Left renal cortex interstitium (tissue), 4 donors: Measurements from ENCODE around the gene ARHGAP11A. TPM values are rescaled to one million over a fixed set of nuclear protein-coding genes. Genes with fewer than 3 reads are reported as not detected.
"Not testable (repeated sequence)": the region's sequence is repeated elsewhere in the genome, so short reads cannot be mapped to it uniquely, and the experiment has no call there.

ENCODE experiments used
- DNase-seq, 4 donors: peaks; one replicate each; pipeline ENCODE4 v3.0.0-alpha.2; 2013; ENCODE audit warnings: low read depth in 4 of 4, low spot score in 2 of 4, missing footprints in 1 of 4
- polyA plus RNA-seq, 4 donors: library from polyadenylated mRNA; unstranded; fragments of 120-200 nt; gene quantifications; one replicate each; pipeline ENCODE4 v1.2.1, GENCODE V29; 2013; ENCODE audit not compliant: insufficient read length in 4 of 4

ARHGAP11A gene
- polyA plus RNA-seq = 10 to 100 TPM; 31.3 to 40.3 (median 34.5) TPM

GRCh38 chr15:32615051-32615870 lies at the start of gene ARHGAP11A:
Gene ARHGAP11A, plus strand, starts transcription at chr15:32615504. Its CDS starts 708 bp downstream, at chr15:32616212.
- peak; percentile 83 to 99 (median 89) for DNase-seq

- DNase-seq = not testable (repeated sequence)
These were observed 46.3 kb upstream of the ARHGAP11A start for GRCh38 chr15:32568988-32569387.

- not testable (repeated sequence) for DNase-seq
These were observed 36.8 kb upstream of the ARHGAP11A start for GRCh38 chr15:32578482-32578881.

DNA sequence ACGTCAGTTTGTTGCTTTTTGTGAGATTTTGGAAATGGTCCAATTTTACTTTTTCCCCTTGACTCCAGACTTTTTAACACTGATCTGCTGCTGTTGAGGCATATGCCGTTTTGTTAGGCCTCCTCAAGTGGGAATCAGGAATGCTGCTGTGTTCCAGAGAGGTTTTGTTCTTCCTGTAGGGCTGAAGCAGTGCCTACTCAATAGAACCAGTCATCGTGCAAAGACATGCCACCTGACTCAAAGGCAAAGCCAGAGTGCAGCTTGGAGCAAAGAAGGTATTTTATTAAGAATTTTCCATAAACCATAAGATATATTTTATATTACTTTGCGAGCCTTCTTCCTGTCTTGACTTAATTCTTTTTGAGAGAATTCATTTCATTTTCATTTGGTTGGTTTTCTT lies 29.5 kb upstream of the ARHGAP11A start:
- not testable (repeated sequence) for DNase-seq

GRCh38 chr15:32593151-32593550 lies 22.2 kb upstream of the ARHGAP11A start, which contains the start of gene GOLGA8N:
Gene GOLGA8N, plus strand, starts transcription at chr15:32593456.
- DNase-seq = not testable (repeated sequence)

DNA sequence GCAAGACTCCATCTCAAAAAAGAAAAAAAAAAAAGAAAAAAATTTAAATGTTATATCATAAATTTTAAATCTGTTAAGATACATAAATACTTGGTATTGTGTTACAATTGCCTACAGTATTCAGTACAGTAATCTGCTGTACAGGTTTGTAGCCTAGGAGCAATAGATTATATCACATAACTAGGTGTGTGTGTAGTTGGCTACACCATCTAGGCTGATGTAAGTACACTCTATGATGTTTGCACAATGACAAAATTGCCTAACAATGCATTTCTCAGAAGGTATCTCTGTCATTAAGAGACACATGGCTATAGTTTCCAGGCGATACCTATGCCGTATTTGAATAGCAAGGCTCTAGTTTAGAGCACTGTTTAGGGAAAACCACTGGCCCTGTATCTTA lies 5.8 kb upstream of the ARHGAP11A start:
- DNase-seq = not testable (repeated sequence)

- peak in 1 of 4 donors; percentile 9 for DNase-seq
These were observed 4.6 kb upstream of the ARHGAP11A start for GRCh38 chr15:32610719-32611118.

DNA sequence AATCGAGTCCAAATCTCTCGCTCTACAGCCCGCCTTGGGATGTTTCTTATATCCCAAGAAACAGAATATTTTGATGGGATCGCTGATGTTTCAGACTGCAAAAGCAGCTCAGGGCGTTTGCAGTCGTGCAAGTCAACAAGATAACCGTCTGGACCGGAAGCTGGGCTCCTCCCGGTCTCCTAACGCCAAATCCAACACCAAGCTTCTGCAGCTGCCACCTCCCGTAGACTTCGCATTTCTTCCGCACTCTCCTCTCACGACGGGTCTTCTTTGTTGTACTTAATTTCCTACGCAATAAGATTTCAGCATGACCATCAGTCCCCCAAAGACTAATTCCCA lies 623 bp upstream of the ARHGAP11A start:
- DNase-seq = not testable (repeated sequence)

DNA sequence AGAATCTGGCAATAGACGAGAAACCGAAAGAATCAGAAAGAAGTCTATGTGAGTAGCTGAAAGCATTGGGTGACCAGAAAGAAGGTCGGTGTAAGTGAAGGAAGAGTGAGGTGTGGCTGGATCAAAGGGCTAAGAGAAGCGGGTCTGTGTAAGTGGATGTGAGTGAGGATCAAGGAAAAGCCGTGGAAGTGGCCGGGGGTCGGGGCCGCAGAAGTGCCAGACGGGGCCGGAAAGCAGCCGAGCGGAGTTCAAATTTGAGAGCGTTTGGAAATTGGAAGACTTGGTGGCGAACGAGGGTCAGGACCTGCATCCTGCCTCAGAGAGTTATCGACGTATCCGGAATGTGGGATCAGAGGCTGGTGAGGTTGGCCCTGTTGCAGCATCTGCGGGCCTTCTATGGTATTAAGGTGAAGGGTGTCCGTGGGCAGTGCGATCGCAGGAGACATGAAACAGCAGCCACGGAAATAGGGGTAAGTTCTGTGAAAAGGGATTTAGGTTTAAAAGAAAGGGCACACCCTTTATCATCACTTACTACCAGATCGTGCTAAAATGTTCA lies 645 bp downstream of the ARHGAP11A start:
- peak in 2 of 4 donors; percentile 1 to 27 for DNase-seq

DNA sequence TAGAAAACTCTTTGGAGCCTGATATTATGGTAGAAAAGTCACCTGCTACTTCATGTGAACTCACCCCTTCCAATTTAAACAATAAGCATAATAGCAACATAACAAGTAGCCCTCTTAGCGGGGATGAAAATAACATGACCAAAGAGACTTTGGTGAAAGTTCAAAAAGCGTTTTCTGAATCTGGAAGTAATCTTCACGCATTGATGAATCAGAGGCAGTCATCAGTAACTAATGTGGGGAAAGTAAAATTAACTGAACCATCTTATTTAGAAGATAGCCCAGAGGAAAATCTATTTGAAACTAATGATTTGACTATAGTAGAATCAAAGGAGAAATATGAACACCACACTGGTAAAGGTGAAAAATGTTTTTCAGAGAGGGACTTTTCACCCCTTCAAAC lies 21.1 kb downstream of the ARHGAP11A start:
- no peak for DNase-seq

DNA sequence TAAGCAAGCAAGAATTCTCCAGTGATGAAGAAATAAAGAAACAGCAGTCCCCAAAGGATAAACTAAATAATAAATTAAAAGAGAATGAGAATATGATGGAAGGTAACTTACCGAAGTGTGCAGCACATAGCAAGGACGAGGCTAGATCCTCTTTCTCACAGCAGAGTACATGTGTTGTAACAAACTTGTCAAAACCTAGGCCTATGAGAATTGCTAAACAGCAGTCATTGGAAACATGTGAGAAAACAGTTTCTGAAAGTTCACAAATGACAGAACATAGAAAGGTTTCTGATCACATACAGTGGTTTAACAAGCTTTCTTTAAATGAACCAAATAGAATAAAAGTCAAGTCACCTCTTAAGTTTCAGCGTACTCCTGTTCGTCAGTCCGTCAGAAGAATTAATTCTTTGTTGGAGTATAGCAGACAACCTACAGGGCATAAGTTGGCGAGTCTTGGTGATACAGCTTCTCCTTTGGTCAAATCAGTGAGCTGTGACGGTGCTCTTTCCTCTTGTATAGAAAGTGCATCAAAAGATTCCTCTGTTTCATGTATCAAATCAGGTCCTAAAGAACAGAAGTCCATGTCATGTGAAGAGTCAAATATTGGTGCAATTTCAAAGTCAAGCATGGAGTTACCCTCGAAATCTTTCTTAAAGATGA lies 21.7 kb downstream of the ARHGAP11A start:
- no peak for DNase-seq

- no peak for DNase-seq
These were observed 22.4 kb downstream of the ARHGAP11A start for GRCh38 chr15:32637704-32638103.

GRCh38 chr15:32641517-32642059 lies 26.3 kb downstream of the ARHGAP11A start, which contains the start of gene SCG5:
Gene SCG5, plus strand, starts transcription at chr15:32641710. Its CDS starts 1,883 bp downstream, at chr15:32643593.
- peak in 3 of 4 donors; percentile 36 to 58 (median 53) for DNase-seq

GRCh38 chr15:32642667-32643435 lies 27.5 kb downstream of the ARHGAP11A start:
- no peak for DNase-seq

DNA sequence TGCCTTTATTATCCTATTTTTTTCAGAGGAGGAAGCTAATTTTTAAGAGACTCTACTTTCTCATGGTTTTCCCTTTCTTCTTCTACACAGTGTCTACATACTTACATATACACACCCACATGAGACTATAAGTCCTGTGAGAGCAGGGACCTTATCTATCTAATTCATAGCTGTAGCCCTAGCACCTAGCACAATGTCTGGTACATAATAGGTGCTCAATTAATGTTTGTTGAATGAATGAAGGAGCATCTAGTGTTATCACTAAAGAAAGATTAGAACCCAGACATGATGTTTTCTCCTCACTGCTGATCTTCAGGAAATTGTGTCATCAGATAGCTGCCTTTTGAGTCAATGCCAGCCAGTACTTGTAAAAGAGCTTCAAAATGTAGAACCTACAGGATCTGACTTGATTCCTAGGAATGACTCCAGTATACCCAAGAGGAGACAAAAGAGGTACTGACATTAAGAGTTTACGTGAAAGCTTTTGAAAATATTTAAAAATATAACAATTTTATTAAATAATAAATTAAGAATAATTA lies 28.7 kb downstream of the ARHGAP11A start:
- no peak for DNase-seq

GRCh38 chr15:32646291-32646690 lies 31.0 kb downstream of the ARHGAP11A start:
- peak in 2 of 4 donors; percentile 21 to 38 for DNase-seq

- no peak for DNase-seq
These were observed 34.0 kb downstream of the ARHGAP11A start for GRCh38 chr15:32649342-32649741.

- peak in 2 of 4 donors; percentile 25 to 28 for DNase-seq
These were observed 36.0 kb downstream of the ARHGAP11A start for GRCh38 chr15:32651229-32651837.

- DNase-seq = no peak
These were observed 36.9 kb downstream of the ARHGAP11A start for GRCh38 chr15:32652178-32652577.
